ENCODE measurements around the gene CST2.
"Not testable (repeated sequence)": the region's sequence is repeated elsewhere in the genome, so short reads cannot be mapped to it uniquely, and the experiment has no call there.

The CST2 gene

DNA sequence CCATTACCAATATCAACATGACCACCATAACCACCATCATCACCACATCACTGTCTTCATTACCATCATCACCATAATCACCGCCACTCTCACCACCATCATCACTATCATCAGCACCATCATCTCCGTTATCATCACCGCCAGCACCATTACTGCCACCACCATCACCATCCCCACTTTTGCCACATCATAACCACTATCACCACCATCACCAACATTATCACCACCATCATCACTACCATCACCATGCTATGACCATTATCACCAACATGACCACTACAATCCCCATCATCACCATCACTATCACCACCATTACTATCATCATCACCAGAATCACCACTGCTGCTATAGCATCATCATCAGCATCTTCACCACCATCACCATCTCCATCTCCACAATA, 25.7 kb downstream of the CST2 start:
- no peak for TF ChIP-seq EZH2phosphoT487 (conservative IDR thresholded peaks at IDR 0.05; ENCODE audit: low read length)
- TF ChIP-seq, protein P1, sequence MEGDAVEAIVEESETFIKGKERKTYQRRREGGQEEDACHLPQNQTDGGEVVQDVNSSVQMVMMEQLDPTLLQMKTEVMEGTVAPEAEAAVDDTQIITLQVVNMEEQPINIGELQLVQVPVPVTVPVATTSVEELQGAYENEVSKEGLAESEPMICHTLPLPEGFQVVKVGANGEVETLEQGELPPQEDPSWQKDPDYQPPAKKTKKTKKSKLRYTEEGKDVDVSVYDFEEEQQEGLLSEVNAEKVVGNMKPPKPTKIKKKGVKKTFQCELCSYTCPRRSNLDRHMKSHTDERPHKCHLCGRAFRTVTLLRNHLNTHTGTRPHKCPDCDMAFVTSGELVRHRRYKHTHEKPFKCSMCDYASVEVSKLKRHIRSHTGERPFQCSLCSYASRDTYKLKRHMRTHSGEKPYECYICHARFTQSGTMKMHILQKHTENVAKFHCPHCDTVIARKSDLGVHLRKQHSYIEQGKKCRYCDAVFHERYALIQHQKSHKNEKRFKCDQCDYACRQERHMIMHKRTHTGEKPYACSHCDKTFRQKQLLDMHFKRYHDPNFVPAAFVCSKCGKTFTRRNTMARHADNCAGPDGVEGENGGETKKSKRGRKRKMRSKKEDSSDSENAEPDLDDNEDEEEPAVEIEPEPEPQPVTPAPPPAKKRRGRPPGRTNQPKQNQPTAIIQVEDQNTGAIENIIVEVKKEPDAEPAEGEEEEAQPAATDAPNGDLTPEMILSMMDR (IDR thresholded peaks at IDR 0.05; ENCODE audit: insufficient read depth, low read length, poor library complexity, severe bottlenecking): no peak
- Histone ChIP-seq H4K20me1 (ENCODE audit: low read depth, low read length) (no peaks in the 10 kb centered on the region), H3K9ac (ENCODE audit: low read length) (no peak overlapping the region), H3K4me3 (ENCODE audit: insufficient read depth, low read length, poor library complexity, severe bottlenecking) (no peak overlapping the region), H3K9me3 (ENCODE audit: insufficient read depth, low read length) (no peaks in the 10 kb centered on the region), H3K9me2 (replicated peaks; ENCODE audit: insufficient read depth, low read length) (no peaks in the 10 kb centered on the region), H3K36me3 (ENCODE audit: low read length) (no peaks in the 10 kb centered on the region), H3F3A (ENCODE audit: insufficient read depth) (no peaks in the 10 kb centered on the region), H3K4me2 (ENCODE audit: low read depth, low read length, poor library complexity, severe bottlenecking) (no peak overlapping the region), H3K27me3 (ENCODE audit: low read length) (no peaks in the 10 kb centered on the region), H2AFZ (ENCODE audit: low read depth, low read length, severe bottlenecking) (no peak overlapping the region), H3K27ac (ENCODE audit: low read depth, low read length) (no peak overlapping the region), H3K79me2 (ENCODE audit: insufficient read depth, low read length) (no peaks in the 10 kb centered on the region)

DNA sequence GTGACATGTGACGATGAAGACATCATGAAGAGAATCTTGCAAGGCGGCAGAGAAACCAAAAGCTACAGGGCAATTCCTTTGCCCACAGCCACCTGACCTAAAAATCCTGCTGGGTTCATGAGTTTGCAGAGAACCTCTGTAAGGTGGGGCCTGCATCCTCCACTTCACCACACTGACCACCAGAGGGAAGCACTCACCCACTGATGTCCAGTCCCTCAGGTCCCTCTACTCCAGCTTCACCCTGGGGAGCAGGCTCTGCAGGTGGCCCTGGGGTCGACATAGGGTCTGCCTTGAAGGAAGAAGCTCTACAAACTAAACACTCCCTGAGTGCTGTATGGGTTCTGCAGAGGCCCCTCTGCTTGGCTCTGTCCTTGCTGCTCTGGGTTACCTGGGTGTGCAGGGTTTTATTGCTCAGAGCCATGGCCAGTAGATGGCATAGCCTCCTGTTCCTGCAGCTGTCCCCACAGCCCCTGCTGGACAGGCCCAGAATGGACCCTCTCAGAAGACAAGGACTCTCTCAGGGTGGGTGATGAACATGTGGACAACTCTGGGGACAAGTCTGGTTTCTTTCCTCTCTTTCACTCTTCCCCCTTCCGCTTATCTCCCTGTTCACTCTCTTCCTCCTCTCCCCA, 27.2 kb downstream of the CST2 start:
- H3K9me3 ChIP-seq (ENCODE audit: insufficient read depth, low read length); H4K20me1 ChIP-seq (ENCODE audit: low read depth, low read length); H3K27ac ChIP-seq (ENCODE audit: low read depth, low read length); H3K36me3 ChIP-seq (ENCODE audit: low read length); H3K9me2 ChIP-seq (replicated peaks; ENCODE audit: insufficient read depth, low read length); H2AFZ ChIP-seq (ENCODE audit: low read depth, low read length, severe bottlenecking); H3K27me3 ChIP-seq (ENCODE audit: low read length); H3K4me2 ChIP-seq (ENCODE audit: low read depth, low read length, poor library complexity, severe bottlenecking); H3F3A ChIP-seq (ENCODE audit: insufficient read depth); H3K4me3 ChIP-seq (ENCODE audit: insufficient read depth, low read length, poor library complexity, severe bottlenecking); H3K79me2 ChIP-seq (ENCODE audit: insufficient read depth, low read length); H3K9ac ChIP-seq (ENCODE audit: low read length): not testable (repeated sequence)
- TF ChIP-seq, protein P1 (IDR thresholded peaks at IDR 0.05; ENCODE audit: insufficient read depth, low read length, poor library complexity, severe bottlenecking): peak; percentile 28

DNA sequence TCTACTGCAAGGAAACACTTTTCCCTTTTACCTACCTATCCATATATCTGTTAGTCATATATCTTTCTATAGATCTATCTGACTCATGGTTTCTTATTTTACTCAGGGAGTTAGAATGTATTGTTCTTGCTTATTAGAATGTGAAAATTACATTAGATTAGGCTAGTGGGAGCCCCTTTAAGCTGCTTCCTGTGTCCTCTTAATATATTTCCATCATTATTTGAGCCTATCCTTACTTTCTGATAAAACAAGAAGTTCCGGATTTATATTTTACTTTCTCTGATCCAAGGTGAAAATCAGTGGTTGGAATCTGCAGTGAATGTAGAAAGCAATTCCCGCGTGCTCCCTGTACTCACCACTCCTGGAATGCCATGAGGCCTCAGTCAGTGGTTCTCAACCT, 31.0 kb downstream of the CST2 start:
- Histone ChIP-seq H3K27ac (ENCODE audit: low read depth, low read length) (no peak overlapping the region), H4K20me1 (ENCODE audit: low read depth, low read length) (no peaks in the 10 kb centered on the region), H3K79me2 (ENCODE audit: insufficient read depth, low read length) (no peaks in the 10 kb centered on the region), H3K4me3 (ENCODE audit: insufficient read depth, low read length, poor library complexity, severe bottlenecking) (no peak overlapping the region), H3K4me2 (ENCODE audit: low read depth, low read length, poor library complexity, severe bottlenecking) (no peak overlapping the region), H3K9me3 (ENCODE audit: insufficient read depth, low read length) (no peaks in the 10 kb centered on the region), H3K9me2 (replicated peaks; ENCODE audit: insufficient read depth, low read length) (no peaks in the 10 kb centered on the region), H2AFZ (ENCODE audit: low read depth, low read length, severe bottlenecking) (no peak overlapping the region), H3F3A (ENCODE audit: insufficient read depth) (no peaks in the 10 kb centered on the region), H3K9ac (ENCODE audit: low read length) (no peak overlapping the region), H3K36me3 (ENCODE audit: low read length) (no peaks in the 10 kb centered on the region), H3K27me3 (ENCODE audit: low read length) (no peaks in the 10 kb centered on the region)
- TF ChIP-seq EZH2phosphoT487 (conservative IDR thresholded peaks at IDR 0.05; ENCODE audit: low read length): no peak
- TF ChIP-seq, protein P1 (IDR thresholded peaks at IDR 0.05; ENCODE audit: insufficient read depth, low read length, poor library complexity, severe bottlenecking): no peak

Data from SU-DHL-6 (cell line).